ENCODE measurements around the gene FILIP1. TPM values are rescaled to one million over a fixed set of nuclear protein-coding genes. Genes with fewer than 3 reads are reported as not detected.
A peak's percentile ranks its signal among the peaks of the same experiment; 100 is the strongest.

FILIP1 gene
- total and polyA plus RNA-seq, 4 experiments from 2014 or later: not detected

DNA sequence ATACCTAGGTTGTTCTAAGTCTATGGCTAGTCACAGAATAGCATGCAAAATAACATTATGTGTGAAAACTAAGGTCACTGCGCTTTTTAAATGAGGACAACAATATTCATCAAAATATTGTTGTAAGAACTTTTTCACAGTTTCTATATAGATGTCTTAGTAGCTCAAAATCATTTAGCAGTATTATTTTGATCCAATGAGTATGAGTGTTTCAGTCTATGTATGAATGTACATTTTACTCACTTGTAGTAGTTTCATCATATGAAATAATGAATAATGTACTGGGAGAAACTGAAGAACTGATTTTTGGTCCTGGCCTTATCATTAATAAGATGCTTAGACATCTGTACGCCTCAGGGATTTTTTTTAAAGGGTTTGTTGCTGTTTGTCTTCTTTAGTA lies 192.5 kb downstream of the FILIP1 start:
- Histone ChIP-seq H3K27me3 (ENCODE audit: insufficient read depth, low read length) (no peaks in the 10 kb centered on the region), H3K27ac (ENCODE audit: low read depth, low read length) (no peak overlapping the region), H3K4me3 (ENCODE audit: low read length in 2 of 2) (no peak overlapping the region), H3K9me3 (ENCODE audit: control insufficient read depth in 1 of 2, low read length in 2 of 2) (no peaks in the 10 kb centered on the region), H3K36me3 (ENCODE audit: insufficient read depth, low read length) (no peaks in the 10 kb centered on the region), H3K4me1 (ENCODE audit: insufficient read depth, low read length) (no peaks in the 10 kb centered on the region)
- H3K4me1 Mint-ChIP-seq: peaks cover 0 to 4% (median 0%) of the 10 kb centered on the region in 4 donors
- no peaks in the 10 kb centered on the region for H3K36me3 Mint-ChIP-seq
- no peak for DNase-seq
- intact Hi-C loops (cut with micrococcal nuclease): no loop called here
- no peak overlapping the region for H3K27ac Mint-ChIP-seq
- no peak overlapping the region for H3K4me3 Mint-ChIP-seq
- ChIA-PET POLR2A (ENCODE audit: partially characterized antibody) (no interaction called here), CTCF (ENCODE audit: partially characterized antibody) (interaction anchor here (1.7 to 2.1 kb wide), 2 partner anchors 16 to 34 kb away, joined by 3 to 8 read pairs; no protein-coding TSS in a partner anchor)
- peaks cover 1 to 3% of the 10 kb centered on the region in 2 donors for H3K27me3 Mint-ChIP-seq
- no peaks in the 10 kb centered on the region for H3K9me3 Mint-ChIP-seq

DNA sequence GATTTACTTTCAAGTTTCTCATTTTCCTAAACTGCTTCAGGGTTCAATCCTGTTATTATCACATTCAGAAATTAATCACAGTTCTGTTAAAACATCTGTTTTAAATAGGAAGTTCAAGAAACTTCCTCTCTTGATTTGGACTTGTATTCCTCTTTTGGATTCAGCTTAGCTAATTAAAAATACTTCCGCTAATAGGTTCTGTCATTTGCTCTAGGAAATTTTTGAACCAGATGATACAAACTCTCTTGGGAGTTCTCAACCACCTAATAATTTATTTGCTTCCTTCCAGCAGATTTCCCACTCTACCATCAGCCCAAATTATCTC lies 193.1 kb downstream of the FILIP1 start:
- Histone ChIP-seq H3K4me3 (ENCODE audit: low read length in 2 of 2) (no peak overlapping the region), H3K27me3 (ENCODE audit: insufficient read depth, low read length) (no peaks in the 10 kb centered on the region), H3K4me1 (ENCODE audit: insufficient read depth, low read length) (no peaks in the 10 kb centered on the region), H3K9me3 (ENCODE audit: control insufficient read depth in 1 of 2, low read length in 2 of 2) (no peaks in the 10 kb centered on the region), H3K27ac (ENCODE audit: low read depth, low read length) (no peak overlapping the region), H3K36me3 (ENCODE audit: insufficient read depth, low read length) (no peaks in the 10 kb centered on the region)
- intact Hi-C loops (cut with micrococcal nuclease): no loop called here
- no peaks in the 10 kb centered on the region for H3K27me3 Mint-ChIP-seq
- no peaks in the 10 kb centered on the region for H3K4me1 Mint-ChIP-seq
- no peaks in the 10 kb centered on the region for H3K36me3 Mint-ChIP-seq
- H3K4me3 Mint-ChIP-seq: no peak overlapping the region
- H3K27ac Mint-ChIP-seq: no peak overlapping the region
- ChIA-PET POLR2A (ENCODE audit: partially characterized antibody) (no interaction called here), CTCF (ENCODE audit: partially characterized antibody) (interaction anchor here (1.7 to 2.1 kb wide), 2 partner anchors 15 to 33 kb away, joined by 3 to 8 read pairs; no protein-coding TSS in a partner anchor)
- DNase-seq: no peak
- no peaks in the 10 kb centered on the region for H3K9me3 Mint-ChIP-seq

DNA sequence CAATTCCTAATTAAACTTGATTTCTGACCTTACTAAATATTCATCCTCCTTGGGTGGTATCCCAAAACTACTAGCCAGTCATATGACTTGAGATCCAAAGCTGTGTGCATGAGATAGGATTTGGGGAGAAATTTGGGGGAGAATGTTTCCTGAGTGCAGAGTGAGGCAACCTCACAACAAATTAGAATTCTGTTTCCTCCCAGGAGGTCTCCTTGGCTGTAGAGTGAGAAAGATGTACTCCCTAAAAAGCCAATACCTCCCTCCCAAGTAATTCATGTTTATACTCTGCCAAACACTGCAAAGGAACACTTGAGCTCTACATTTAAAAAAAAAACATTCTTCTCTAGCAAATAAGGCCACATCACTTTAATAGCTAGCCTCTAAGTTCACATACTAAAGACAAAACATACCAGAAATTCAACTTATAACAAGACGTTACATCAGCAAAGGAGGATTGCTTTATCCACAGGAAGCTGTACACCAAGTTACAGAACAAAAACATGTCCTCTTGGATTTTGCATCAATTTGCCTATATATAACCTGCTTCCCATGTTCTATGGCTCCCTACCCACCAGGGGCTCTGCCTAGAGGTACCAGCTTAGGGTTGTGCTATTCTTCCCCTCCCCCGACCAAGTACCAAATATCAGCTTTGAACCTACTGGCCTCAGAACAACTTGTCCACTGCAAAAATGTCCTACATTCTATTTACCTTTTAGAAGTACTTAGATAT lies 193.6 kb downstream of the FILIP1 start:
- Histone ChIP-seq H3K9me3 (ENCODE audit: control insufficient read depth in 1 of 2, low read length in 2 of 2) (no peaks in the 10 kb centered on the region), H3K36me3 (ENCODE audit: insufficient read depth, low read length) (no peaks in the 10 kb centered on the region), H3K27ac (ENCODE audit: low read depth, low read length) (no peak overlapping the region), H3K27me3 (ENCODE audit: insufficient read depth, low read length) (no peaks in the 10 kb centered on the region), H3K4me3 (ENCODE audit: low read length in 2 of 2) (no peak overlapping the region), H3K4me1 (ENCODE audit: insufficient read depth, low read length) (no peaks in the 10 kb centered on the region)
- POLR2A ChIA-PET (ENCODE audit: partially characterized antibody): no interaction called here
- no peaks in the 10 kb centered on the region for H3K27me3 Mint-ChIP-seq
- no peak for DNase-seq
- intact Hi-C loops (cut with micrococcal nuclease): no loop called here
- no peaks in the 10 kb centered on the region for H3K4me1 Mint-ChIP-seq
- no peaks in the 10 kb centered on the region for H3K36me3 Mint-ChIP-seq
- no peaks in the 10 kb centered on the region for H3K9me3 Mint-ChIP-seq
- no peak overlapping the region for H3K27ac Mint-ChIP-seq
- CTCF ChIA-PET (ENCODE audit: partially characterized antibody): interaction anchor here (0.8 to 2.1 kb wide), 3 partner anchors 14 to 344 kb away, joined by 3 to 8 read pairs (median 3); no protein-coding TSS in a partner anchor
- H3K4me3 Mint-ChIP-seq: no peak overlapping the region

DNA sequence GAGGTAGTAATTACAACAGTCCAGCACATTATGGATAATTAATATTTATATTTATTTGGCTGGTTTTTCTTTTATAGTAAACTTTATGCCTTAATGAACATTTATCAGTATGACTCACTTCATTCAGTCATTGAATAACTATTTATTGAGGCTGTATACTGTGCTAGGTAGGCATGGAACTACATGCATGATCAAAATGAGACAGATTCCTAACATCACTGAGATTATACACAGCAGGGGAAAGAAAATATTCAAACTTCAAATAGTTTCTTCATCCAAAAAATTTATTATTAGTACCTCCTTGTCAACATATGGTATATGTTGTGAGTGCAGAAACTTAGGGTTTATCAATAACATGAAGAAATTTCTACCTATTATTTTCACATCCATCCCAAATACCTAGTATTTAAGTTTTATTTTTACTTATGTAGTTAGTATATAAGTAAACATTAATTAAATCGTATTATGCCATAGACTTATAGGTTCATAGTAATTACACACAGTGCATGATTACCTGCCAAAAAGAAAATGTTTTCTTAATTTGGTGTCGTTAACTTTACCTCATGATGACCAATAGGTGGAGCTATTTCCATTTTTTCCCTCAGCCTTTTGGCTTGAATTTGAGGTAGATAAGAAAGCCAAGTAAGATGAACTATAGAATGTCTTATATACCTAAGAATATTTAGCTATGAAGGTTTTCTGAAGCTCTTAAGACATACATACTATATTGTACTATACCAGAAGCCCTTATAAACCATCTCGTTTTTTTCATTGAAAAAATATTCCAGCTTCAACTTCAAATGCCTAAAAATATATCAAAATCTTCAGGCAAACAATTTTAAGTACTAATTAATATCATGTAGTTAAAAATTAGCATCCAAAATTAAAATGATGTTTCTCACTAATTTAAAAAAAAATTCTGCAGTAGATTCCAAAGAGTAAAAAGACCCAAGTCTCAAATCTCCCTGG lies 196.5 kb downstream of the FILIP1 start:
- ChIA-PET POLR2A (ENCODE audit: partially characterized antibody) (interaction anchor here (1.8 kb wide), 1 partner anchor 13 kb away, joined by 4 read pairs; the partner anchor contains the start of gene TMEM30A), CTCF (ENCODE audit: partially characterized antibody) (interaction anchor here (0.6 to 2.6 kb wide), 19 partner anchors 8 to 1367 kb away, joined by 3 to 8 read pairs (median 4); partner anchors contain the start of gene COX7A2)
- H3K4me3 ChIP-seq (ENCODE audit: low read length in 2 of 2): no peak overlapping the region
- H3K9me3 ChIP-seq (ENCODE audit: control insufficient read depth in 1 of 2, low read length in 2 of 2): no peaks in the 10 kb centered on the region
- H3K27me3 ChIP-seq (ENCODE audit: insufficient read depth, low read length): no peaks in the 10 kb centered on the region
- H3K27me3 Mint-ChIP-seq: no peaks in the 10 kb centered on the region
- no peak overlapping the region for H3K27ac Mint-ChIP-seq
- no peaks in the 10 kb centered on the region for H3K36me3 Mint-ChIP-seq
- DNase-seq: peak in 4 of 5 donors; percentile 46 to 58 (median 52)
- no peak overlapping the region for H3K4me3 Mint-ChIP-seq
- intact Hi-C loops (cut with micrococcal nuclease): loop anchor here (1.0 kb wide), 3 partner anchors 31 to 266 kb away; no protein-coding TSS in a partner anchor
- H3K36me3 ChIP-seq (ENCODE audit: insufficient read depth, low read length): no peaks in the 10 kb centered on the region
- H3K27ac ChIP-seq (ENCODE audit: low read depth, low read length): no peak overlapping the region
- H3K9me3 Mint-ChIP-seq: no peaks in the 10 kb centered on the region
- H3K4me1 ChIP-seq (ENCODE audit: insufficient read depth, low read length): no peaks in the 10 kb centered on the region
- H3K4me1 Mint-ChIP-seq: no peaks in the 10 kb centered on the region

DNA sequence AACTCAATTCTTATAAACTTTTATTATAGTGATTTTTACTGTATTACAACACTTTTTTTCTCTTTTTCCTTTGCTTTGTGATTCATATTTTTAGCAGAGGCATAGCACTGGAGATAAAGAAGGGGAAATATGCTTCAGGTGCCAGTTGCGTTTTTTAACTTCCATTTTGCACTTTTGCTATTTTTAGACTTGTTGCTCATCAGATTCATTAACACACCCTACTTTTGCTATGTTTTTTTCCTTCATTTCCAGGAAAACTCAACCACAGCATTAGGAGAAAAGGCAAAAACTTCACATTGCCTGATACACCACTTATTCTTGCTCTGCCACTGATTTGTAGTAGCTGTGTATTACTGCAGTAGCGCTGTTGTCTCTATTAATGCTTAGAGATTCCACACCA lies 201.0 kb downstream of the FILIP1 start:
- ChIA-PET POLR2A (ENCODE audit: partially characterized antibody) (no interaction called here), CTCF (ENCODE audit: partially characterized antibody) (no interaction called here)
- peak overlapping the region in 1 of 7 donors; percentile 25 for H3K27ac Mint-ChIP-seq
- no peak for DNase-seq
- peaks cover 5 to 11% (median 8%) of the 10 kb centered on the region in 4 donors for H3K4me1 Mint-ChIP-seq
- no peaks in the 10 kb centered on the region for H3K27me3 Mint-ChIP-seq
- H3K36me3 Mint-ChIP-seq: peaks cover 3 to 6% of the 10 kb centered on the region in 2 donors
- Histone ChIP-seq H3K9me3 (ENCODE audit: control insufficient read depth in 1 of 2, low read length in 2 of 2) (no peaks in the 10 kb centered on the region), H3K4me1 (ENCODE audit: insufficient read depth, low read length) (peaks cover 1% of the 10 kb centered on the region), H3K27me3 (ENCODE audit: insufficient read depth, low read length) (no peaks in the 10 kb centered on the region), H3K36me3 (ENCODE audit: insufficient read depth, low read length) (no peaks in the 10 kb centered on the region), H3K27ac (ENCODE audit: low read depth, low read length) (no peak overlapping the region), H3K4me3 (ENCODE audit: low read length in 2 of 2) (no peak overlapping the region)
- no peak overlapping the region for H3K4me3 Mint-ChIP-seq
- intact Hi-C loops (cut with micrococcal nuclease): no loop called here
- no peaks in the 10 kb centered on the region for H3K9me3 Mint-ChIP-seq

DNA sequence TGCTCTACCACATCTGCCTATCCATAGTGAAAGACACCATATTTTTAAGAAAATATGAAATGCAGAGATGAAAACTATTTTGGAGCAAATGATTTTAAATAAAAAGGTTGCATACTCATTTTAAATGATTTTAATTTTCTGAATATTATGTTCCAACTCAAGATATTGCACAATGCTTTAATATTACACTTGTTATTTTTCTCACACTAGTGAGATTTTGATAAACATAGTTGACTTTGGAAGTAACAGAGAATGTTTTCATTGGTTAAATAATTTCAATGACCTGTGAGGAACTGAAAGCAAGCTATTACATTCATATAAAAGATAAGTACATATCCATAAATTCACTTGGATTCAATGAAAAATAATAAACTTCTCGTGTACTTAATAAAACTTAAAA lies 201.9 kb downstream of the FILIP1 start:
- Histone ChIP-seq H3K36me3 (ENCODE audit: insufficient read depth, low read length) (no peaks in the 10 kb centered on the region), H3K4me1 (ENCODE audit: insufficient read depth, low read length) (peaks cover 10% of the 10 kb centered on the region), H3K4me3 (ENCODE audit: low read length in 2 of 2) (no peak overlapping the region), H3K27me3 (ENCODE audit: insufficient read depth, low read length) (no peaks in the 10 kb centered on the region), H3K9me3 (ENCODE audit: control insufficient read depth in 1 of 2, low read length in 2 of 2) (no peaks in the 10 kb centered on the region), H3K27ac (ENCODE audit: low read depth, low read length) (no peak overlapping the region)
- POLR2A ChIA-PET (ENCODE audit: partially characterized antibody): no interaction called here
- Mint-ChIP-seq H3K9me3 (no peaks in the 10 kb centered on the region), H3K27ac (no peak overlapping the region), H3K27me3 (no peaks in the 10 kb centered on the region), H3K36me3 (peaks cover 3 to 6% of the 10 kb centered on the region in 2 donors), H3K4me3 (no peak overlapping the region), H3K4me1 (peaks cover 5 to 19% (median 14%) of the 10 kb centered on the region in 4 donors)
- intact Hi-C loops (cut with micrococcal nuclease): no loop called here
- no peak for DNase-seq
- CTCF ChIA-PET (ENCODE audit: partially characterized antibody): no interaction called here

DNA sequence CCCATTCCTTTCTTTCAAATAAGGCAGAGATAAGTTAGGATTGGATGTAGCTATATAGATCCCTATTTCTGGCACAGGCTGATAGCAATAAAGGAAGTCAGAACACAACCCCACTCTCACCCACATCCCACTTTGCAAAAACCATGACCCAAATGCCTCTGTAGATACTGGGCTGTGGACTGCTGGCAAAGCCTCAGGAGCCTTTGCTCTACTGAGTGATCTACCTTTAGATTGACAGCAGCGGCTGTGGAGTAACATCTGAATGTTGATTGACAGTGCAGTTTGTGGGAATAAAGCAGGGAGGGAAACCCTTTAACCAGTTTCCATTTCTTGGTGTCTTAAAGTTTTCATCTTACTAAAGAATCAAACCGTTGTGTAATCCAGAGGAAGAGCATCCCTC lies 202.3 kb downstream of the FILIP1 start:
- Histone ChIP-seq H3K36me3 (ENCODE audit: insufficient read depth, low read length) (no peaks in the 10 kb centered on the region), H3K9me3 (ENCODE audit: control insufficient read depth in 1 of 2, low read length in 2 of 2) (no peaks in the 10 kb centered on the region), H3K4me1 (ENCODE audit: insufficient read depth, low read length) (peaks cover 14% of the 10 kb centered on the region), H3K27me3 (ENCODE audit: insufficient read depth, low read length) (no peaks in the 10 kb centered on the region), H3K4me3 (ENCODE audit: low read length in 2 of 2) (no peak overlapping the region), H3K27ac (ENCODE audit: low read depth, low read length) (no peak overlapping the region)
- H3K27ac Mint-ChIP-seq: peak overlapping the region in 1 of 7 donors; percentile 48
- peaks cover 5 to 22% (median 18%) of the 10 kb centered on the region in 4 donors for H3K4me1 Mint-ChIP-seq
- POLR2A ChIA-PET (ENCODE audit: partially characterized antibody): no interaction called here
- CTCF ChIA-PET (ENCODE audit: partially characterized antibody): no interaction called here
- intact Hi-C loops (cut with micrococcal nuclease): no loop called here
- no peak overlapping the region for H3K4me3 Mint-ChIP-seq
- H3K36me3 Mint-ChIP-seq: peaks cover 3 to 6% of the 10 kb centered on the region in 2 donors
- H3K9me3 Mint-ChIP-seq: no peaks in the 10 kb centered on the region
- H3K27me3 Mint-ChIP-seq: no peaks in the 10 kb centered on the region
- no peak for DNase-seq
